ENCODE data around the gene FOSL2. TPM values are rescaled to one million over a fixed set of nuclear protein-coding genes. Genes with fewer than 3 reads are reported as not detected.

FOSL2 gene
- total and polyA plus RNA-seq, 4 donors, result 23.5 to 97.9 (median 68.5) TPM

GRCh38 chr2:28442328-28442727 is 49.7 kb downstream of the FOSL2 start:
- DNase-seq (no peak), ATAC-seq (ENCODE audit: insufficient read depth, low FRiP score) (no peak)
- Histone ChIP-seq H3K27ac (ENCODE audit: low read depth in 1 of 2, low read length in 1 of 2) (no peak overlapping the region), H3K27me3 (ENCODE audit: control insufficient read depth in 3 of 3, insufficient read depth in 3 of 3, low read length in 2 of 3) (no peaks in the 10 kb centered on the region), H3K4me3 (no peak overlapping the region), H3K9me3 (ENCODE audit: control insufficient read depth in 4 of 4, insufficient read depth in 3 of 4, low read length in 3 of 4) (no peaks in the 10 kb centered on the region), H3K4me1 (ENCODE audit: control insufficient read depth in 5 of 5, insufficient read depth in 5 of 5, low read length in 5 of 5) (peaks cover 0 to 4% (median 0%) of the 10 kb centered on the region in 5 donors), H3K9ac (ENCODE audit: insufficient read depth in 1 of 2, low read length in 2 of 2) (no peak overlapping the region), H3K36me3 (ENCODE audit: control insufficient read depth in 4 of 4, insufficient read depth in 4 of 4, low read length in 4 of 4) (no peaks in the 10 kb centered on the region)
- no peak for TF ChIP-seq CTCF (IDR thresholded peaks at IDR 0.05; ENCODE audit: control extremely low read depth, extremely low read depth)
- WGBS, 2 donors, result 69 to 78% methylated on average over 3 of the region's 3 CpGs

- H3K4me3 ChIP-seq, result no peak overlapping the region
- H3K9me3 ChIP-seq (ENCODE audit: control insufficient read depth in 4 of 4, insufficient read depth in 3 of 4, low read length in 3 of 4), result no peaks in the 10 kb centered on the region
- ATAC-seq (ENCODE audit: insufficient read depth, low FRiP score), result no peak
- no peak for DNase-seq
- 75 to 83% methylated on average over 4 of the region's 4 CpGs for WGBS, 2 donors
- H3K27ac ChIP-seq (ENCODE audit: low read depth in 1 of 2, low read length in 1 of 2), result no peak overlapping the region
- H3K9ac ChIP-seq (ENCODE audit: insufficient read depth in 1 of 2, low read length in 2 of 2), result no peak overlapping the region
- H3K27me3 ChIP-seq (ENCODE audit: control insufficient read depth in 3 of 3, insufficient read depth in 3 of 3, low read length in 2 of 3), result no peaks in the 10 kb centered on the region
- no peak for TF ChIP-seq CTCF (IDR thresholded peaks at IDR 0.05; ENCODE audit: control extremely low read depth, extremely low read depth)
- peaks cover 0 to 5% (median 0%) of the 10 kb centered on the region in 5 donors for H3K4me1 ChIP-seq (ENCODE audit: control insufficient read depth in 5 of 5, insufficient read depth in 5 of 5, low read length in 5 of 5)
- H3K36me3 ChIP-seq (ENCODE audit: control insufficient read depth in 4 of 4, insufficient read depth in 4 of 4, low read length in 4 of 4), result no peaks in the 10 kb centered on the region
Measured at GRCh38 chr2:28444956-28445355, 52.3 kb downstream of the FOSL2 start.

GRCh38 chr2:28445448-28446258 is 53.0 kb downstream of the FOSL2 start:
- H3K9me3 ChIP-seq (ENCODE audit: control insufficient read depth in 4 of 4, insufficient read depth in 3 of 4, low read length in 3 of 4), result no peaks in the 10 kb centered on the region
- ATAC-seq (ENCODE audit: insufficient read depth, low FRiP score) (no peak), DNase-seq (peak in 1 of 3 donors; percentile 19)
- no peak overlapping the region for H3K4me3 ChIP-seq
- H3K9ac ChIP-seq (ENCODE audit: insufficient read depth in 1 of 2, low read length in 2 of 2), result no peak overlapping the region
- no peak overlapping the region for H3K27ac ChIP-seq (ENCODE audit: low read depth in 1 of 2, low read length in 1 of 2)
- WGBS, 2 donors, result 66 to 83% methylated on average over 7 of the region's 7 CpGs
- H3K27me3 ChIP-seq (ENCODE audit: control insufficient read depth in 3 of 3, insufficient read depth in 3 of 3, low read length in 2 of 3), result no peaks in the 10 kb centered on the region
- H3K36me3 ChIP-seq (ENCODE audit: control insufficient read depth in 4 of 4, insufficient read depth in 4 of 4, low read length in 4 of 4), result no peaks in the 10 kb centered on the region
- H3K4me1 ChIP-seq (ENCODE audit: control insufficient read depth in 5 of 5, insufficient read depth in 5 of 5, low read length in 5 of 5), result peaks cover 0 to 5% (median 0%) of the 10 kb centered on the region in 5 donors
- no peak for TF ChIP-seq CTCF (IDR thresholded peaks at IDR 0.05; ENCODE audit: control extremely low read depth, extremely low read depth)
